ENCODE results near the gene PEX10.

PEX10 gene

GRCh38 chr1:2418791-2419320 lies 6.5 kb upstream of the PEX10 start:
- DNase-seq = no peak

GRCh38 chr1:2417833-2418225 lies 5.5 kb upstream of the PEX10 start:
- DNase-seq = no peak

DNA sequence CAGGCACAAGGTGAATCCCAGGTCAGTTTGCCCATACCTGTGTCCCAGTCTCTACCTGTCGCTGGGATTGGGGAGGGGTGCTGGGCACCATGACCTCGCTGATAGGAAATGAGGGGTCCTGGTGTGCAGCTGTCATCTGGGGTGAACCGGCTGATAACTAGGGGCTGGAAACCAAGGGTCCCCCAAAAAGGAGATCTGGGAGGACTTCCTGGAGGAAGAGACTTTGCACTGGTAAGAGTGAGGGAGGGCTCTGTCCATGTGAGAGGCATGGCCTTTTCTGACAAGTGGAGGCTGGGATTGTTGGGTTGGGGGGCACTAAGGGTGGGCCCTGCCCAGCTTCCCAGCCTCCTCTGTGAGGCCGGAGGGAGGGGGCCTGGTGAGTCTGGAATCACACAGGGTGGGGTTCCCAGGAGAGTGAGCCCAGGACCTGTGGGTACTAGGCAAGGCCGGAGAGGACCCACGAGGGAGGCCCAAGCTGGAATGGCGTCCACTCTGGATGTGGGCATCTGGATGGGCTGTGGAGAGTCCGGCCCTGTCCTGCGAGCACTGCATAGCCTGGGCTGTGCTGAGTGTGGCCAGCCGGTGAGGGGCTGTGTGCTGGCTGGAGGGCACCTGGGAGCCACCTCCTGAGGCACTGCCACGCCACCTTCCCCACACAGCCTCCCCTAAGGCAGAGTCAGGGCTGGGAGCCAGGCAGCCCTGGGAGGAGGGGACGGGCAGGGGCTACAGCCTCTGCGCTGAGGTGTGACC lies 4.9 kb upstream of the PEX10 start:
- no peak for DNase-seq

DNA sequence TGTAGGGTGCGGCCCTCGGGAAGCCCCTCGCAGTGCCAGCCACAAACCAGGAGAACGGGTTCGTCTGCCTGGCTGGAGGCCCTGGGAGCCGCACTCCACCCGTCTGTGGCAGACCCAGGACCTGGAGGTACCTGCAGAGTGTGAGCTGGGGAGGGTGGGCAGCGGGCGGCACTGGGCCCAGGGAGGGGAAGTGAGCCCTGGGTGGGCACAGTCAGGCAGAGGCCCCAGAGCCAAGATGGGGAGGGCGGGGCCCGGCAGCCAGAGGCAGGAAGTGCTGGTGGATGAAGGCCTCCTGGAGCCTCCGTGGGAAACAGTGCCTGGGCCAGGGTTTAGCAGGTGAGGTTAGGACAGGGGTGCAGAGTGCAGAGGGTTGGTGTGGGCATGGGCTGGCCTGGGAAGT lies 4.0 kb upstream of the PEX10 start:
- no peak for DNase-seq

DNA sequence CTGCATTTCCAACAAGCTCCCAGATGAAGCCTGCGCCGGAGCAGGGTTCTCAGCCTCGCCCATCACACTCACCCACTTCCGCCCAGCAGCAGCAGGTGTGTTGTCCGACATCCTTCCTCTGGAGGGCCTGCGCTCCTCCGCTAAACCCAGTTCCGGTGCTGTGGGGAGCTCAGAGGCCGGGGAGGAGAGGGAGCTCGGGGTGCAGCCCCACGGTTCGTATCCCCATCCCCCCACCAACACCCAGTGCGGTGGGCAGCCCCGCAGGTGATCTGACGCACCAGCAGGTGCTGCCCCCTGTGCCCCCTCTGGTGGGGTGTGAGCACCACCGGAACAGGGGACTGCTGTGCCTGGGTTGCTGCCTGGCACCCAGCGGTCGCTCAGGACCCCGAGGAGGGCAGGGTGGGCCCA lies 3.4 kb upstream of the PEX10 start:
- DNase-seq = peak; percentile 44

- no peak for DNase-seq
These were observed 3.0 kb upstream of the PEX10 start for GRCh38 chr1:2415337-2415736.

DNA sequence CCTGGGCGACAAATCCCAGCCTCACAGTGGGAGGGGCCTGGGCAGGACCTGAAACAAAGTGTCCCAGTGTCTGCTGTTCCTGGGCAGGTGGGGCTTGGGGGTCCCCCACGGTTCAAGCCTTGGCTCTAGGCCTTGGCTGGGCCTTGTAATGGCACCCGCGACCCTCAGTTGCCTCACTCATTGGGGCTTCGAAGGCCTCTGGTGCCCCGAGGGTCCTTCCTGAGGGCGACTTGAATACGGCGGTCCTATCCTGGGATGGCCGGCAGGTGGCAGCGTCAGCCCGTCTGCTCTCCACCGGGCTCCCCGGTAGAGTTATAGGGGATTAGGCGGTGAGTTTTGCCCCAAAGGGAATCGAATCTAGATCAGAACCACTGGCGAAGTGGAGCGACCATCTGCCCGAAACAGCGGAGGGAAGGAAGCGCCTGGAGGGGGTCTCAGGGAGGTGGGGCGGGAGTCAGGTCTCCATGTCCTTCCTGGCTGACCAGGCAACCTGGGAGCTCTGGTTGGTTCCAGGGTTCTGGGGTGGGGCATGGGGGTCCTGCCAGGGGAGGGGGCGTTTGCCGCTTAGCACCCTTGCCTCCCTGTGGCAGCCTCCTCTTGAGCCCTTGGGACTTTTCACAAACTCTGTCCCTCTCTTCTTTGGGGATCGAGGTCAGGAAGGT lies 2.1 kb upstream of the PEX10 start:
- DNase-seq = peak; percentile 76

- no peak for DNase-seq
These were observed 1.3 kb upstream of the PEX10 start for GRCh38 chr1:2413495-2414296.

- DNase-seq = no peak
These were observed 570 bp upstream of the PEX10 start for GRCh38 chr1:2412773-2413494.

DNA sequence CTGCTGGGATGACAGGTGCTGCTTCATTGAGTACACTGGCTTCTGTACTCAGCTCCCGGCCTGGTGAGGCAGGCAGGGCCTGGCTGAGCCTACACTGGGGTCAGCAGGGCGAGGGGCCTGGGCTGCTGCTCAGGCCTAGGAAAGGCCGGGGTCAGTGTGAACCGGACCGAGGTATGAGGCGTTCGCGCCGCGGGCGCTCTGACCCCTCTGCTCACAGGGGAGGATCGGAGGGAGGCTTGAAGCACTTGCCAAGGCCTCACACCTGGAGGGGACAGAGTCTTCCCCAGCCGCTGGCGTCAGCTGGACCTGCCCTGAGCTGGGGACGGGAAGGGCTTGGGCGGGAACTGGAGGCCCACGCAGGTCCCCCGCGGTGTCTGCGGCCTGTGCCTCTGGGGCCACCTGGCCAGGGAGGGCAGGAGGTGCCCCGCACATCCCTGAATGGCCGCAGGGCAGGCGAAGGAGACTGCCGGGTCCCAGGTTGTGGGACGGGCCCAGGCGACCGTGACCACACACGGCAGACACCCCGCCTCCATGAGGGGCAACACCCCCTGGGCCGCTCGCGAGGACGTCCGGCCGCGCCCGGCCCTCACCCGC lies 466 bp downstream of the PEX10 start:
- DNase-seq = no peak

GRCh38 chr1:2409745-2410144 lies 2.6 kb downstream of the PEX10 start:
- no peak for DNase-seq

DNA sequence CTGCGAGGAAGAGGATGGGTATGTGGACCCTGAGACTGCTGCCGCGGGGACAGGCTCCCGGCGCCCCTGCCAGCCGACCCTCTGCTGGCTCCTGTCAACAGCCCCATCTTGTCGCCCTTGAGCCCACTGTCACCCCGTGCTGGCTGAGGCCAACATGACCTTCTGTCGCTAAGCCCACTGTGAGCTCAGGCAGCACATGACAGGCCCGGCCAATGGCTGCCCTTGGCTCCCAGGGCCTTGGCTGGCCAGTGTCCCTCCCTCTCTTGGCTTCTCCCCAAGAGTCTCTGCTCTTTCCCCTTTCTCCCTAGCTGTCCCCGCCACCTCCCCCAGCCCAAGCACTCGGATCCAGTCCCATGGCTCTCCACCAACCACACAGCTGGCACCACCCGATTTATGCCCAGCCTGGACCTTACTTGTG lies 3.5 kb downstream of the PEX10 start:
- no peak for DNase-seq

DNA sequence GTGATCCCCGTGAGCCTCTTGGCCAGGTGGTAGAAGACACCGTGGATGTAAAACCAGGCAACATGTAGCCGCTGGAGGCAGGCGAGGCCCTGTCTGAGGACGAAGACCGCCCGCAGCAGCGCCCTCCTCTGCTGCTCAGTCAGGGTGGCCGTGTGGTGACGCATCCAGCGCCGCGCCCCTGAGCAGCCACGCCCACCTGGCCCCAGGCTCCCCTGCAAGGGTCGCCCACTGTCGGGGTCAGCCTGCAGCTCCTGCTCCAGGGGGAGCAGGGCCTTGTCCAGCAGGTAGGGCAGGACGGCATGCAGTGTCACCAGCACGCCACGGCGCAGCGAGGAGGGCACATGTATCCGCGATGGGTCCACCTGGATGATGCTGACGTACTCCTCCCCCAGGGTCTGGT lies 3.9 kb downstream of the PEX10 start:
- no peak for DNase-seq

DNA sequence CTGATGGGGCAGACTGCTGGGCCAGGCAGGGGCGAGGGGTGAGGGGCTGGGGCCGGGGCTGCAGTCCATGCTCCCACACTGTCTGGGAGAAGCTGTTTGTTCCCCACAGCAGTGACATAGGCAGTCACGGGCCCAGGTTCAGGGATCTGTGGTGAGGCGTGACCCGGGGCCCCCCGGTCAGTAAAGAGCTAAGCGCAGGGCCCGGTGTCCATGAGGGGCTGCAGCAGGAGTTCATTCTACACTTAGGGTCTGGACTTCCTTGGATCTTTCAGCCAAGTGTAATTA lies 4.4 kb downstream of the PEX10 start:
- DNase-seq = no peak

GRCh38 chr1:2407166-2407990 lies 5.0 kb downstream of the PEX10 start:
- DNase-seq = no peak

- no peak for DNase-seq
These were observed 5.8 kb downstream of the PEX10 start for GRCh38 chr1:2406451-2407041.

DNA sequence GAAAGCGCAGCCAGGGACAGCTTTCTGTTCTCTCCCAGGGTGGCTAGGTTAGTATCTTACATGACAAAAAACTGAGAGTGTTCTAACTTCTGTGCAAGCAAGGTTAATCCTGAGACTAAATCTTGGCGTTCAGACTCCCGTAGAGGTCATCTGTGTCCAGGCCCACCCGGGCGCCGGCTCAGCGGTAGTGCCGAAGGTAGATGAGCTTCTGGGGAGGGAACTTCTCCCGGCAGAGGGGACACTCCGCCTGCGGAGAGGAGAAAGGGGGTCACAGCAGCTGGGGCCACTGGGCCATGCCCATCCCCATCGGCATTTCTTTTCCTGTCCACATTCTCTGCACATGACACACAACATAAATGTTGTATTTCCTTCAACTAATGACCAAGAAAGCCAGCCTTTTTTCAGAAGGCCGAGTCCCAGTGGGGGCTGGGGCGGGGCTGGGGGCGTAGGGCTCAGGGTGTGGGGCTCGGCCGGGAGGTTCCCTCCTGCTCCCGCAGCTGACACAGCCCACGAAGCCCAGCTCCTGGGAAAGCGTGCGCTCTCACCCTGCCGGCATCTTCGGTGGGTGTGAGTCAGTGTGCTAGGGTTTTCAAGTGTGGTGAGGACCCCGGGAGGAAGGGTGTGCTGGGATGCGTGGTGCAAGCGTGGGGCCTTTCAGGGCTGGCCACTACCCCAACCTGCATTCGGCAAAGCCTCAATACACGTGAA lies 6.6 kb downstream of the PEX10 start:
- DNase-seq = no peak

DNA sequence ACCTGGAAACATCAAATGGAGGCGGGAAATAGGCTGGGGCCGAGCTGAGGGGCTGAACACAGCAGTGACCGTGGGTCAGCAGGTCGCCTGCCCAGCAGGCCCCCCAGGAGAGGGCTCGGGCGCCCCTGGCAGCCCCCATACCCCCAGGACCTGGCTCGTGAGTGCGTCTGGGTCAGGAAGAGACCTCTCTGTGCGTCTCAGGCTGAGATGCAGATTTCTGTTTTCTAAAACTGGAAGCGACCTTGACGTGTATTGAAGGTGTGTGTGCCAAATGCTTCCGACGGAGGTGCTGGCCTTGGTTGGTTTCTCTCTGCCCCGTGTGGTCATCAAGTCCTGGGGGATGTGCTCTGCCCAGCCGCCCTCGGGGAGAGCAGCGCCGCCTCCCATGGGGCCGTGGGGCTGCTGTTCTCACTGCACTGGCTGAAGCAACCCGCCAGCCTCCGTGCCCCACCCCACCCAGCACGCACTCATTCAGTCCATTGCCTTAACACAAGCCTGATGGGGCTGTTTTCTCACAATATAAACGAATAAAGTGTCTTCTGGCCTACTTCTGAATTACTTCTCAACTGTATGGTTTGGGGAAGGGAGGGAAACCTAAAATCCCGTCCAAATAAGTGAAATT lies 7.4 kb downstream of the PEX10 start:
- no peak for DNase-seq

DNA sequence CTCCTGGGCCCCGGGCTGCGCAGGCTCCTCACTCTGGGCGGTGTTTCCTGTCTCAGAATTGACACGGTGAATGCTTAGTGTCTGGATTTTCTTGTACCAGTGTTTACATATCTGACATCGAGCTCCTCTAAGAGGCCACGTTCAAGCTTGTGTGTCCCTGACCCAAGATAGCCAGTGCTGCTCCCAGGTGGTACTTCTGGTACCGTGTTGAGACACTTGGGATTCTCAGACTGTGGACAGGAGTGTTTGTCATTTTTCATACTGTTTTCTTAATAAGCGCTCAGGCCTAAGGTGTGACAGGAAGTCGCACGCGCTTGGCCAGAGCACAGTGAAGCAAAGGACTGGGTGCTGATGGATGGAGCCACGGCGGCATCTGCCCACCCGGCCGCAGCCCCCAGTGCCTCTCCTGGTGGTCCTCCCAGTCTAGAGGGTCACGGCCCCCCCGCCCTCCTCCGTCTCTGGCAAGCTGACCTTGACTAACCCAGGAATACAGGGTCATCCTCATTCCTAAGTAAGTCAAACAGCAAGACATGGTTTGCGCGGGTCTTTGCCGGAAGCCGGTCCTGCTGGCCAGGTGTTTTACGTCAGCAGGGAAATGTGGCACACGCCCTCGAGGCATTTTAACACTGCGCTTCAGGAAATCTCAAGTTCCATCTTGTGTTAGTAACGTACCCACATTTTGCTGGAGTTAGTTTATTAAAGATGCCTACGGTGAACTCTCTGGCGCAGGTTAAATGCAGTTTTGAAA lies 8.0 kb downstream of the PEX10 start:
- no peak for DNase-seq

- DNase-seq = no peak
These were observed 9.1 kb downstream of the PEX10 start for GRCh38 chr1:2403273-2403672.

Measured in CD4-positive, alpha-beta T cell treated with Interferon gamma for 1 hour (primary cell).